ENCODE data around the gene TRMT1.
"Not testable (repeated sequence)": the region's sequence is repeated elsewhere in the genome, so short reads cannot be mapped to it uniquely, and the experiment has no call there.

TRMT1 gene

GRCh38 chr19:13116282-13117175 is at the start of gene TRMT1:
Gene TRMT1 (minus strand): TSS chr19:13116740. CDS start chr19:13116399, 341 bp downstream.
- peak; percentile 92 for DNase-seq (ENCODE audit: low spot score)

- not testable (repeated sequence) for DNase-seq (ENCODE audit: low spot score)
Observed at GRCh38 chr19:13166151-13166550, 49.6 kb upstream of the TRMT1 start.

GRCh38 chr19:13165162-13165997 is 48.8 kb upstream of the TRMT1 start:
- DNase-seq (ENCODE audit: low spot score): no peak

GRCh38 chr19:13164343-13165161 is 48.0 kb upstream of the TRMT1 start:
- DNase-seq (ENCODE audit: low spot score): peak; percentile 50

GRCh38 chr19:13163609-13164342 is 47.2 kb upstream of the TRMT1 start:
- DNase-seq (ENCODE audit: low spot score): peak; percentile 40

GRCh38 chr19:13162724-13163608 is 46.4 kb upstream of the TRMT1 start:
- peak; percentile 94 for DNase-seq (ENCODE audit: low spot score)

- DNase-seq (ENCODE audit: low spot score): no peak
Observed at GRCh38 chr19:13160557-13160956, 44.0 kb upstream of the TRMT1 start.

- DNase-seq (ENCODE audit: low spot score): no peak
Observed at GRCh38 chr19:13159713-13160112, 43.2 kb upstream of the TRMT1 start.

- peak; percentile 69 for DNase-seq (ENCODE audit: low spot score)
Observed at GRCh38 chr19:13155472-13156359, 39.2 kb upstream of the TRMT1 start.

- DNase-seq (ENCODE audit: low spot score): peak; percentile 84
Observed at GRCh38 chr19:13154911-13155471, 38.5 kb upstream of the TRMT1 start.

- DNase-seq (ENCODE audit: low spot score): peak; percentile 40
Observed at GRCh38 chr19:13154241-13154778, 37.8 kb upstream of the TRMT1 start.

GRCh38 chr19:13153569-13154240 is 37.2 kb upstream of the TRMT1 start:
- DNase-seq (ENCODE audit: low spot score): no peak

GRCh38 chr19:13152974-13153568 is 36.5 kb upstream of the TRMT1 start:
- peak; percentile 98 for DNase-seq (ENCODE audit: low spot score)

- DNase-seq (ENCODE audit: low spot score): no peak
Observed at GRCh38 chr19:13152356-13152973, 35.9 kb upstream of the TRMT1 start.

- DNase-seq (ENCODE audit: low spot score): peak; percentile 97
Observed at GRCh38 chr19:13151605-13152355, 35.2 kb upstream of the TRMT1 start.

- no peak for DNase-seq (ENCODE audit: low spot score)
Observed at GRCh38 chr19:13150931-13151604, 34.5 kb upstream of the TRMT1 start.
